HepG2 (cell line): ENCODE data around the gene CNTRL. TPM values are rescaled to one million over a fixed set of nuclear protein-coding genes. Genes with fewer than 3 reads are reported as not detected.

Experiments
- FOSL2 ChIP-seq: sonication (generic); formaldehyde crosslinking; IDR thresholded peaks from 2 replicates; pipeline ENCODE4 v1.4.0; 2020; ENCODE audit warnings: missing genetic modification reagents
- FOXK1 ChIP-seq: sonication (generic); formaldehyde crosslinking; IDR thresholded peaks from 2 replicates; pipeline ENCODE4 v1.4.0; 2020; ENCODE audit warnings: low read depth, missing genetic modification reagents, borderline replicate concordance
- HOXA7 ChIP-seq: sonication (generic); formaldehyde crosslinking; IDR thresholded peaks from 2 replicates; pipeline ENCODE4 v1.8.1; 2022; ENCODE audit warnings: mild to moderate bottlenecking, missing genetic modification reagents, moderate library complexity
- PHF21A ChIP-seq: sonication (generic); formaldehyde crosslinking; IDR thresholded peaks from 2 replicates; pipeline ENCODE4 v1.5.0; 2020; ENCODE audit warnings: mild to moderate bottlenecking, missing genetic modification reagents
- PLRG1 ChIP-seq: fragments of 450-650 bp; conservative IDR thresholded peaks from 2 replicates; pipeline ENCODE4 v1.6.1; 2016
- REL ChIP-seq: sonication (generic); formaldehyde crosslinking; conservative IDR thresholded peaks from 2 replicates; pipeline ENCODE4 v1.8.0; 2022; ENCODE audit warnings: mild to moderate bottlenecking, missing genetic modification reagents, moderate library complexity
- SRSF1 ChIP-seq: fragments of 200-400 bp; formaldehyde crosslinking; optimal IDR thresholded peaks from 2 replicates; pipeline ENCODE3; 2017; ENCODE audit warnings: mild to moderate bottlenecking, low read depth, low read length, moderate library complexity
- SYNCRIP ChIP-seq: fragments of 200-400 bp; formaldehyde crosslinking; IDR thresholded peaks from 2 replicates; pipeline ENCODE4 v1.6.1; 2018; ENCODE audit warnings: mild to moderate bottlenecking, low read depth, low read length; ENCODE audit not compliant: insufficient read depth
- ZFP37 ChIP-seq: sonication (generic); formaldehyde crosslinking; IDR thresholded peaks from 2 replicates; pipeline ENCODE4 v1.4.0; 2020; ENCODE audit warnings: missing genetic modification reagents, borderline replicate concordance
- ZMAT3 ChIP-seq: sonication (generic); formaldehyde crosslinking; conservative IDR thresholded peaks from 2 replicates; pipeline ENCODE4 v1.7.0; 2021; ENCODE audit warnings: missing genetic modification reagents
- ZNF142 ChIP-seq: sonication (generic); formaldehyde crosslinking; IDR thresholded peaks from 2 replicates; pipeline ENCODE4 v1.4.0; 2020; ENCODE audit warnings: missing genetic modification reagents
- ZNF552 ChIP-seq: sonication (generic); formaldehyde crosslinking; IDR thresholded peaks from 2 replicates; pipeline ENCODE4 v1.9.0; 2022; ENCODE audit warnings: missing genetic modification reagents, mild to moderate bottlenecking, borderline replicate concordance
- ZNF556 ChIP-seq: sonication (generic); formaldehyde crosslinking; IDR thresholded peaks from 2 replicates; pipeline ENCODE4 v1.4.0; 2020; ENCODE audit warnings: mild to moderate bottlenecking, missing genetic modification reagents, borderline replicate concordance
- ZNF569 ChIP-seq: sonication (generic); formaldehyde crosslinking; IDR thresholded peaks from 2 replicates; pipeline ENCODE4 v1.5.0; 2020; ENCODE audit warnings: mild to moderate bottlenecking, missing genetic modification reagents, moderate library complexity, borderline replicate concordance
- ZNF749 ChIP-seq: sonication (generic); formaldehyde crosslinking; IDR thresholded peaks from 2 replicates; pipeline ENCODE4 v1.8.0; 2022; ENCODE audit warnings: mild to moderate bottlenecking, missing genetic modification reagents, moderate library complexity, borderline replicate concordance
- ZNF839 ChIP-seq: sonication (generic); formaldehyde crosslinking; IDR thresholded peaks from 2 replicates; pipeline ENCODE4 v1.4.0; 2020; ENCODE audit warnings: missing genetic modification reagents, mild to moderate bottlenecking, borderline replicate concordance
- polyA plus RNA-seq, 8 experiments: library from polyadenylated mRNA; depleted of rRNA in 3 of 8; stranded (reverse) in 7 of 8; unstranded in 1 of 8; fragments of >200 nt; fragmentation: Illumina TruSeq in 4 of 8; extraction: Trizol in 4 of 8; gene quantifications; 2 replicates each; pipeline versions ENCODE4 v1.2.1 to v1.2.3, GENCODE V29; 2011 to 2016; ENCODE audit warnings: low read depth in 4 of 8, missing spikeins in 1 of 8, mixed read lengths in 1 of 8; ENCODE audit not compliant: insufficient read depth in 1 of 8
- total RNA-seq, 5 experiments: library from RNA; depleted of rRNA; stranded (reverse); fragments of >200 nt; fragmentation: Illumina TruSeq; extraction: Trizol; gene quantifications; 2 replicates each; pipeline ENCODE4 v1.2.3, GENCODE V29; 2016; ENCODE audit warnings: low read depth in 1 of 5
- TF ChIP-seq, protein P1 (sequence below): IDR thresholded peaks from 2 replicates; pipeline ENCODE4 v1.6.1; 2016; ENCODE audit warnings: missing biosample characterization, missing genetic modification reagents, low read depth
- TF ChIP-seq, protein P2 (sequence below): sonication (generic); formaldehyde crosslinking; IDR thresholded peaks from 2 replicates; pipeline ENCODE4 v1.4.0; 2020; ENCODE audit warnings: missing genetic modification reagents, mild to moderate bottlenecking, borderline replicate concordance

CNTRL gene
- total and polyA plus RNA-seq, 2 of the 13 experiments (the other 11 are each of a cell fraction or from before 2014, with no cell fraction given) = 7.5 to 11.8 TPM

- TF ChIP-seq ZNF142 (CRISPR knock-in tag) (peak; percentile 93), ZNF839 (CRISPR knock-in tag) (peak; percentile 58; the same call in 1 of the 2 replicates), ZNF569 (no peak; the same call in 1 of the 2 replicates), PLRG1 (no peak), ZNF749 (peak; percentile 98), REL (peak; percentile 79), FOSL2 (CRISPR knock-in tag) (peak; percentile 31; the same call in 1 of the 2 replicates), FOXK1 (CRISPR knock-in tag) (peak; percentile 69; the same call in 1 of the 2 replicates), ZMAT3 (CRISPR knock-in tag) (peak; percentile 98), SRSF1 (peak; percentile 72), ZNF556 (CRISPR knock-in tag) (peak; percentile 87), PHF21A (peak; percentile 66), SYNCRIP (no peak), HOXA7 (no peak), ZFP37 (CRISPR knock-in tag) (peak; percentile 79; the same call in 1 of the 2 replicates), ZNF552 (peak; percentile 91)
- TF ChIP-seq, protein P1, sequence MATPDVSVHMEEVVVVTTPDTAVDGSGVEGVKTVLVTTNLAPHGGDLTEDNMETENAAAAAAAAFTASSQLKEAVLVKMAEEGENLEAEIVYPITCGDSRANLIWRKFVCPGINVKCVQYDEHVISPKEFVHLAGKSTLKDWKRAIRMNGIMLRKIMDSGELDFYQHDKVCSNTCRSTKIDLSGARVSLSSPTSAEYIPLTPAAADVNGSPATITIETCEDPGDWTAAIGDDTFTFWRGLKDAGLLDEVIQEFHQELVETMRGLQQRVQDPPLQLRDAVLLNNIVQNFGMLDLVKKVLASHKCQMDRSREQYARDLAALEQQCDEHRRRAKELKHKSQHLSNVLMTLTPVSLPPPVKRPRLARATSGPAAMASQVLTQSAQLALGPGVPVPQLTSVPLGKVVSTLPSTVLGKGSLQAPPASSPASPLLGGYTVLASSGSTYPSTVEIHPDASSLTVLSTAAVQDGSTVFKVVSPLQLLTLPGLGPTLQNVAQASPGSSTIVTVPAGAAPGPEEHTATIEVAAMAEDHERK (CRISPR knock-in tag) = no peak
- TF ChIP-seq, protein P2, sequence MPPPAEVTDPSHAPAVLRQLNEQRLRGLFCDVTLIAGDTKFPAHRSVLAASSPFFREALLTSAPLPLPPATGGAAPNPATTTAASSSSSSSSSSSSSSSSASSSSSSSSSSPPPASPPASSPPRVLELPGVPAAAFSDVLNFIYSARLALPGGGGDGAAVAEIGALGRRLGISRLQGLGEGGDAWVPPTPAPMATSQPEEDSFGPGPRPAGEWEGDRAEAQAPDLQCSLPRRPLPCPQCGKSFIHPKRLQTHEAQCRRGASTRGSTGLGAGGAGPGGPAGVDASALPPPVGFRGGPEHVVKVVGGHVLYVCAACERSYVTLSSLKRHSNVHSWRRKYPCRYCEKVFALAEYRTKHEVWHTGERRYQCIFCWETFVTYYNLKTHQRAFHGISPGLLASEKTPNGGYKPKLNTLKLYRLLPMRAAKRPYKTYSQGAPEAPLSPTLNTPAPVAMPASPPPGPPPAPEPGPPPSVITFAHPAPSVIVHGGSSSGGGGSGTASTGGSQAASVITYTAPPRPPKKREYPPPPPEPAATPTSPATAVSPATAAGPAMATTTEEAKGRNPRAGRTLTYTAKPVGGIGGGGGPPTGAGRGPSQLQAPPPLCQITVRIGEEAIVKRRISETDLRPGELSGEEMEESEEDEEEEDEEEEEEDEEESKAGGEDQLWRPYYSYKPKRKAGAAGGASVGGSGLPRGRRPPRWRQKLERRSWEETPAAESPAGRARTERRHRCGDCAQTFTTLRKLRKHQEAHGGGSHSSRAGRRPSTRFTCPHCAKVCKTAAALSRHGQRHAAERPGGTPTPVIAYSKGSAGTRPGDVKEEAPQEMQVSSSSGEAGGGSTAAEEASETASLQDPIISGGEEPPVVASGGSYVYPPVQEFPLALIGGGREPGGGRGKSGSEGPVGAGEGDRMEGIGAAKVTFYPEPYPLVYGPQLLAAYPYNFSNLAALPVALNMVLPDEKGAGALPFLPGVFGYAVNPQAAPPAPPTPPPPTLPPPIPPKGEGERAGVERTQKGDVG (CRISPR knock-in tag) = peak; percentile 91; the same call in 1 of the 2 replicates
Observed at GRCh38 chr9:121074370-121075250, at the start of gene CNTRL (continued).
